ENCODE results near the gene HOXC9. TPM values are rescaled to one million over a fixed set of nuclear protein-coding genes. Genes with fewer than 3 reads are reported as not detected.
A peak's percentile ranks its signal among the peaks of the same experiment; 100 is the strongest.

HOXC9 gene
- polyA plus RNA-seq, 3 donors from 2014 or later, result not detected

- H3K27me3 Mint-ChIP-seq (ENCODE audit: low read depth in 3 of 3), result peaks cover 73 to 85% (median 78%) of the 10 kb centered on the region in 3 donors
- H3K9me3 Mint-ChIP-seq, result peaks cover 0 to 5% (median 0%) of the 10 kb centered on the region in 6 donors
- H3K27ac Mint-ChIP-seq, result no peak overlapping the region
- H3K4me3 Mint-ChIP-seq, result peak overlapping the region in 1 of 5 donors; percentile 33
- peaks cover 34 to 38% of the 10 kb centered on the region in 2 donors for H3K4me1 Mint-ChIP-seq
- H3K36me3 Mint-ChIP-seq, result peaks cover 0 to 4% (median 0%) of the 10 kb centered on the region in 3 donors
- no peak for DNase-seq
These were observed 1.7 kb upstream of the HOXC9 start for GRCh38 chr12:53998110-53998899.

- Mint-ChIP-seq H3K4me1 (peaks cover 32 to 33% of the 10 kb centered on the region in 2 donors), H3K27ac (no peak overlapping the region), H3K9me3 (peaks cover 0 to 9% (median 0%) of the 10 kb centered on the region in 6 donors), H3K36me3 (peaks cover 0 to 4% (median 0%) of the 10 kb centered on the region in 3 donors), H3K27me3 (ENCODE audit: low read depth in 3 of 3) (peaks cover 71 to 84% (median 78%) of the 10 kb centered on the region in 3 donors), H3K4me3 (peak overlapping the region in 1 of 5 donors; percentile 33)
- DNase-seq, result no peak
These were observed 1.1 kb upstream of the HOXC9 start for GRCh38 chr12:53998900-53999236.

GRCh38 chr12:53999559-54000115 is 324 bp upstream of the HOXC9 start:
- H3K4me1 Mint-ChIP-seq, result peaks cover 28 to 29% of the 10 kb centered on the region in 2 donors

GRCh38 chr12:54001283-54002187 is 1.6 kb downstream of the HOXC9 start:
- Mint-ChIP-seq H3K4me1 (peaks cover 19 to 24% of the 10 kb centered on the region in 2 donors), H3K27me3 (ENCODE audit: low read depth in 3 of 3) (peaks cover 70 to 81% (median 80%) of the 10 kb centered on the region in 3 donors), H3K27ac (no peak overlapping the region), H3K36me3 (no peaks in the 10 kb centered on the region), H3K9me3 (peaks cover 0 to 5% (median 0%) of the 10 kb centered on the region in 6 donors), H3K4me3 (peak overlapping the region in 1 of 5 donors; percentile 7)
- DNase-seq, result no peak

More at GRCh38 chr12:53999559-54000115, 324 bp upstream of the HOXC9 start:
- H3K27me3 Mint-ChIP-seq (ENCODE audit: low read depth in 3 of 3), result peaks cover 65 to 83% (median 78%) of the 10 kb centered on the region in 3 donors
- DNase-seq, result no peak
- peaks cover 0 to 7% (median 0%) of the 10 kb centered on the region in 6 donors for H3K9me3 Mint-ChIP-seq
- peaks cover 0 to 4% (median 0%) of the 10 kb centered on the region in 3 donors for H3K36me3 Mint-ChIP-seq
- H3K4me3 Mint-ChIP-seq, result peak overlapping the region in 4 of 5 donors; percentile 6 to 65 (median 30)
- no peak overlapping the region for H3K27ac Mint-ChIP-seq

- peak overlapping the region in 1 of 5 donors; percentile 40 for H3K4me3 Mint-ChIP-seq
- peaks cover 72 to 80% (median 77%) of the 10 kb centered on the region in 3 donors for H3K27me3 Mint-ChIP-seq (ENCODE audit: low read depth in 3 of 3)
- no peak for DNase-seq
- peaks cover 0 to 5% (median 0%) of the 10 kb centered on the region in 6 donors for H3K9me3 Mint-ChIP-seq
- peaks cover 16 to 21% of the 10 kb centered on the region in 2 donors for H3K4me1 Mint-ChIP-seq
- no peak overlapping the region for H3K27ac Mint-ChIP-seq
- H3K36me3 Mint-ChIP-seq, result no peaks in the 10 kb centered on the region
These were observed 2.4 kb downstream of the HOXC9 start for GRCh38 chr12:54002278-54002914.

- no peak for DNase-seq
- H3K4me3 Mint-ChIP-seq, result no peak overlapping the region
- H3K27me3 Mint-ChIP-seq (ENCODE audit: low read depth in 3 of 3), result peaks cover 69 to 79% (median 77%) of the 10 kb centered on the region in 3 donors
- no peak overlapping the region for H3K27ac Mint-ChIP-seq
- peaks cover 0 to 5% (median 0%) of the 10 kb centered on the region in 6 donors for H3K9me3 Mint-ChIP-seq
- H3K36me3 Mint-ChIP-seq, result no peaks in the 10 kb centered on the region
- peaks cover 12 to 16% of the 10 kb centered on the region in 2 donors for H3K4me1 Mint-ChIP-seq
These were observed 3.0 kb downstream of the HOXC9 start for GRCh38 chr12:54002915-54003389.

- Mint-ChIP-seq H3K36me3 (no peaks in the 10 kb centered on the region), H3K27me3 (ENCODE audit: low read depth in 3 of 3) (peaks cover 62 to 79% (median 76%) of the 10 kb centered on the region in 3 donors), H3K4me1 (peaks cover 12 to 16% of the 10 kb centered on the region in 2 donors), H3K4me3 (peak overlapping the region in 1 of 5 donors; percentile 17), H3K9me3 (peaks cover 0 to 5% (median 0%) of the 10 kb centered on the region in 6 donors), H3K27ac (peak overlapping the region in 2 of 6 donors; percentile 8 to 53)
- DNase-seq, result no peak
These were observed 3.7 kb downstream of the HOXC9 start for GRCh38 chr12:54003625-54004024.

- H3K4me3 Mint-ChIP-seq, result no peak overlapping the region
- no peaks in the 10 kb centered on the region for H3K36me3 Mint-ChIP-seq
- H3K4me1 Mint-ChIP-seq, result peaks cover 13 to 18% of the 10 kb centered on the region in 2 donors
- H3K27me3 Mint-ChIP-seq (ENCODE audit: low read depth in 3 of 3), result peaks cover 58 to 82% (median 73%) of the 10 kb centered on the region in 3 donors
- DNase-seq, result no peak
- H3K9me3 Mint-ChIP-seq, result peaks cover 0 to 5% (median 0%) of the 10 kb centered on the region in 6 donors
- no peak overlapping the region for H3K27ac Mint-ChIP-seq
These were observed 4.3 kb downstream of the HOXC9 start for GRCh38 chr12:54004063-54004840.

GRCh38 chr12:54004841-54005530 is 5.0 kb downstream of the HOXC9 start:
- peak overlapping the region in 2 of 5 donors; percentile 15 to 82 for H3K4me3 Mint-ChIP-seq
- peaks cover 56 to 82% (median 72%) of the 10 kb centered on the region in 3 donors for H3K27me3 Mint-ChIP-seq (ENCODE audit: low read depth in 3 of 3)
- no peak overlapping the region for H3K27ac Mint-ChIP-seq
- H3K9me3 Mint-ChIP-seq, result peaks cover 0 to 6% (median 0%) of the 10 kb centered on the region in 6 donors
- peaks cover 15 to 24% of the 10 kb centered on the region in 2 donors for H3K4me1 Mint-ChIP-seq
- H3K36me3 Mint-ChIP-seq, result no peaks in the 10 kb centered on the region
- DNase-seq, result no peak

- no peaks in the 10 kb centered on the region for H3K36me3 Mint-ChIP-seq
- H3K27ac Mint-ChIP-seq, result no peak overlapping the region
- peaks cover 13 to 24% of the 10 kb centered on the region in 2 donors for H3K4me1 Mint-ChIP-seq
- peaks cover 56 to 81% (median 74%) of the 10 kb centered on the region in 3 donors for H3K27me3 Mint-ChIP-seq (ENCODE audit: low read depth in 3 of 3)
- DNase-seq, result no peak
- peaks cover 0 to 6% (median 0%) of the 10 kb centered on the region in 6 donors for H3K9me3 Mint-ChIP-seq
- peak overlapping the region in 2 of 5 donors; percentile 76 to 82 for H3K4me3 Mint-ChIP-seq
These were observed 5.5 kb downstream of the HOXC9 start for GRCh38 chr12:54005531-54005852.

- H3K36me3 Mint-ChIP-seq, result no peaks in the 10 kb centered on the region
- H3K27me3 Mint-ChIP-seq (ENCODE audit: low read depth in 3 of 3), result peaks cover 53 to 79% (median 75%) of the 10 kb centered on the region in 3 donors
- peak overlapping the region; percentile 76 to 86 (median 84) for H3K4me3 Mint-ChIP-seq
- peaks cover 0 to 6% (median 0%) of the 10 kb centered on the region in 6 donors for H3K9me3 Mint-ChIP-seq
- H3K27ac Mint-ChIP-seq, result peak overlapping the region in 2 of 6 donors; percentile 26 to 45
- peaks cover 13 to 26% of the 10 kb centered on the region in 2 donors for H3K4me1 Mint-ChIP-seq
- DNase-seq, result peak; percentile 80 to 85 (median 82)
These were observed 6.0 kb downstream of the HOXC9 start for GRCh38 chr12:54005853-54006558.

All from immature natural killer cell (primary cell).